ENCODE data around the gene RFTN2. TPM values are rescaled to one million over a fixed set of nuclear protein-coding genes. Genes with fewer than 3 reads are reported as not detected.

RFTN2 gene
- total RNA-seq, 4 donors from 2014 or later: 5.0 to 7.4 (median 6.1) TPM

- no peak for TF ChIP-seq POLR2A (IDR thresholded peaks at IDR 0.05; ENCODE audit: low read depth)
- TF ChIP-seq POLR2AphosphoS5 (IDR thresholded peaks at IDR 0.05): no peak
- Histone ChIP-seq H3K27ac (replicated peaks in 1 of 4) (no peak overlapping the region), H3K27me3 (peaks cover 0 to 5% (median 0%) of the 10 kb centered on the region in 4 donors), H3K36me3 (no peaks in the 10 kb centered on the region), H3K4me3 (peak overlapping the region; percentile 17 to 46 (median 31)), H3K4me1 (peaks cover 0 to 7% (median 4%) of the 10 kb centered on the region in 4 donors), H3K9me3 (no peaks in the 10 kb centered on the region)
- WGBS: 59% methylated on average over 1 of the region's 1 CpG
- DNase-seq (ENCODE audit: extremely low spot score): no peak
- intact Hi-C loops (cut with DNase I): no loop called here
Measured at GRCh38 chr2:197673606-197674005, 1.8 kb downstream of the RFTN2 start.

GRCh38 chr2:197673106-197673505 is 2.3 kb downstream of the RFTN2 start:
- Histone ChIP-seq H3K27me3 (peaks cover 0 to 5% (median 0%) of the 10 kb centered on the region in 4 donors), H3K4me1 (peaks cover 0 to 7% (median 4%) of the 10 kb centered on the region in 4 donors), H3K36me3 (no peaks in the 10 kb centered on the region), H3K9me3 (peaks cover 0 to 4% (median 0%) of the 10 kb centered on the region in 4 donors), H3K4me3 (peak overlapping the region; percentile 17 to 46 (median 31)), H3K27ac (replicated peaks in 1 of 4) (no peak overlapping the region)
- DNase-seq (ENCODE audit: extremely low spot score): no peak
- TF ChIP-seq POLR2AphosphoS5 (IDR thresholded peaks at IDR 0.05) (no peak), EP300 (IDR thresholded peaks at IDR 0.05) (no peak), POLR2A (IDR thresholded peaks at IDR 0.05; ENCODE audit: low read depth) (no peak)
- TF ChIP-seq, protein P1, sequence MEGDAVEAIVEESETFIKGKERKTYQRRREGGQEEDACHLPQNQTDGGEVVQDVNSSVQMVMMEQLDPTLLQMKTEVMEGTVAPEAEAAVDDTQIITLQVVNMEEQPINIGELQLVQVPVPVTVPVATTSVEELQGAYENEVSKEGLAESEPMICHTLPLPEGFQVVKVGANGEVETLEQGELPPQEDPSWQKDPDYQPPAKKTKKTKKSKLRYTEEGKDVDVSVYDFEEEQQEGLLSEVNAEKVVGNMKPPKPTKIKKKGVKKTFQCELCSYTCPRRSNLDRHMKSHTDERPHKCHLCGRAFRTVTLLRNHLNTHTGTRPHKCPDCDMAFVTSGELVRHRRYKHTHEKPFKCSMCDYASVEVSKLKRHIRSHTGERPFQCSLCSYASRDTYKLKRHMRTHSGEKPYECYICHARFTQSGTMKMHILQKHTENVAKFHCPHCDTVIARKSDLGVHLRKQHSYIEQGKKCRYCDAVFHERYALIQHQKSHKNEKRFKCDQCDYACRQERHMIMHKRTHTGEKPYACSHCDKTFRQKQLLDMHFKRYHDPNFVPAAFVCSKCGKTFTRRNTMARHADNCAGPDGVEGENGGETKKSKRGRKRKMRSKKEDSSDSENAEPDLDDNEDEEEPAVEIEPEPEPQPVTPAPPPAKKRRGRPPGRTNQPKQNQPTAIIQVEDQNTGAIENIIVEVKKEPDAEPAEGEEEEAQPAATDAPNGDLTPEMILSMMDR (IDR thresholded peaks at IDR 0.05): no peak
- 56% methylated on average over 5 of the region's 5 CpGs for WGBS
- intact Hi-C loops (cut with DNase I): no loop called here

DNA sequence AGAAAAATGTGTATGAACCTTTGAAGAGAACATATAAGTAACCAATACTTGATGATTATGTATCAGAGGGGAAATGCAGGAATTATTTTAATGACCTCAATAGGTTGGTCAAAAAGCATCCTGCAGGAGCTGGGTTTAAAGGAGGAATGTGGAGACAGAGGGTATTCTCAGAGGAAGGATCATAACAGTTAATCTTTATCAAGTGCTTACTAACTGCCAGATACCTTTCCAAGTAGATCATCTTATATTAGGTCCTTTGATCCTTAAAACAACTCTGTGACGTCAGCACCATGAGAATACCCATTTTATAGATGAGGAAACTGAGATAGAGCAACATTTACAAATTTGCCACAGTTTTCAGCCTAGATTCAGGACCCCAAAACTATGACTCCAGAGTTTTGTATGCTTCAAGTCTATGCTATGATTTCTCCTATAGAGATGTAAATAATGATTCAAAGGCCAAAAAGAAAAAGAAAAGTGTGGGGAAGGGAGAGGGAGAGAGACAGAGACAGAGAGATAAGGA is 3.0 kb downstream of the RFTN2 start:
- WGBS: 41% methylated on average over 1 of the region's 1 CpG
- intact Hi-C loops (cut with DNase I): no loop called here
- DNase-seq (ENCODE audit: extremely low spot score): no peak
- no peak overlapping the region for H3K27ac ChIP-seq (replicated peaks in 1 of 4)
- TF ChIP-seq EP300 (IDR thresholded peaks at IDR 0.05) (no peak), POLR2A (IDR thresholded peaks at IDR 0.05; ENCODE audit: low read depth) (no peak), POLR2AphosphoS5 (IDR thresholded peaks at IDR 0.05) (no peak)
- TF ChIP-seq, protein P1 (IDR thresholded peaks at IDR 0.05): no peak
- H3K36me3 ChIP-seq: no peaks in the 10 kb centered on the region
- peaks cover 0 to 7% (median 4%) of the 10 kb centered on the region in 4 donors for H3K4me1 ChIP-seq
- peaks cover 0 to 5% (median 0%) of the 10 kb centered on the region in 4 donors for H3K27me3 ChIP-seq
- no peak overlapping the region for H3K4me3 ChIP-seq
- H3K9me3 ChIP-seq: peaks cover 0 to 11% (median 3%) of the 10 kb centered on the region in 4 donors

GRCh38 chr2:197669077-197669476 is 6.3 kb downstream of the RFTN2 start:
- Histone ChIP-seq H3K9me3 (peaks cover 0 to 28% (median 15%) of the 10 kb centered on the region in 4 donors), H3K36me3 (no peaks in the 10 kb centered on the region), H3K27ac (replicated peaks in 1 of 4) (no peak overlapping the region), H3K4me1 (peaks cover 0 to 4% (median 0%) of the 10 kb centered on the region in 4 donors), H3K27me3 (peaks cover 0 to 5% (median 0%) of the 10 kb centered on the region in 4 donors), H3K4me3 (no peak overlapping the region)
- intact Hi-C loops (cut with DNase I): no loop called here
- no peak for TF ChIP-seq POLR2A (IDR thresholded peaks at IDR 0.05; ENCODE audit: low read depth)
- TF ChIP-seq POLR2AphosphoS5 (IDR thresholded peaks at IDR 0.05): no peak
- TF ChIP-seq EP300 (IDR thresholded peaks at IDR 0.05): no peak
- TF ChIP-seq, protein P1 (IDR thresholded peaks at IDR 0.05): no peak
- no peak for DNase-seq (ENCODE audit: extremely low spot score)

DNA sequence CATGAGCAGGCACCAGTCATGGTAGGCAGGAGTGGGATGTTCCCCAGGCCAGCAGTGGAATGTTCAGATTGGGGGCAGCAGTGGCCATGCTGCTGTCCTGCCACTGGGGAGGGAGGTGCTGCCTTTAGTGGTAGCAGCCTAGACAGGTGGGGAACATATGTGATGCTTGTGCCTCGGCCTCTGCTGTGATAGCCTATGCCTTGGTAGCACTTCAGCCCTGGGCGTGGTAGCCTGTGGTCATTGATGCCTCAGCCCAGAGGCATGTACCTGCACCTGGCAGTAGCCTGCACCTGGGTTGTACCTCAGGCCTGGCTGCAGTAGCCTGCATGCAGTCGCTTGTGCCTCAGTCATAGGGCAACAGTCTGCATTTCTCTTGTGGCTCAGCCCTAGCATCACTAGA is 7.1 kb downstream of the RFTN2 start:
- H3K4me3 ChIP-seq: no peak overlapping the region
- TF ChIP-seq EP300 (IDR thresholded peaks at IDR 0.05) (no peak), POLR2A (IDR thresholded peaks at IDR 0.05; ENCODE audit: low read depth) (no peak), POLR2AphosphoS5 (IDR thresholded peaks at IDR 0.05) (no peak)
- TF ChIP-seq, protein P1 (IDR thresholded peaks at IDR 0.05): no peak
- H3K27ac ChIP-seq (replicated peaks in 1 of 4): no peak overlapping the region
- intact Hi-C loops (cut with DNase I): no loop called here
- peaks cover 0 to 4% (median 0%) of the 10 kb centered on the region in 4 donors for H3K4me1 ChIP-seq
- no peak for DNase-seq (ENCODE audit: extremely low spot score)
- peaks cover 0 to 28% (median 15%) of the 10 kb centered on the region in 4 donors for H3K9me3 ChIP-seq
- WGBS: 100% methylated on average over 1 of the region's 3 CpGs
- peaks cover 0 to 5% (median 0%) of the 10 kb centered on the region in 4 donors for H3K27me3 ChIP-seq
- H3K36me3 ChIP-seq: no peaks in the 10 kb centered on the region

Measured in esophagus muscularis mucosa (tissue), 4 donors.